CD4-positive, alpha-beta T cell (primary cell): ENCODE results near the gene LTBP4. TPM values are rescaled to one million over a fixed set of nuclear protein-coding genes. Genes with fewer than 3 reads are reported as not detected.

Experiments used
- ATAC-seq: fragments of 200-7000 bp; cut with Tn5 transposase; one replicate; pipeline ENCODE4 v1.10.0; 2022; ENCODE audit warnings: mild to moderate bottlenecking; ENCODE audit not compliant: poor library complexity
- CTCF ChIA-PET: fragments of 350-600 bp; sonication (Branson Sonifier 250); formaldehyde crosslinking; loops from one replicate; lab custom pipeline; 2021; ENCODE audit warnings: antibody characterized with exemption, inconsistent platforms; lab: Charles Lee
- POLR2A ChIA-PET: fragments of 350-600 bp; sonication (Branson Sonifier 250); formaldehyde crosslinking; loops from one replicate; lab custom pipeline; 2021; ENCODE audit warnings: antibody characterized with exemption, inconsistent platforms; lab: Charles Lee
- DNase-seq, 14 experiments: peaks; one replicate each; pipeline ENCODE4 v3.0.0-alpha.2; 2013 to 2020; ENCODE audit warnings: mixed read lengths in 2 of 14
- H3K27ac ChIP-seq, 2 donors: one replicate each; pipeline versions ENCODE4 v1.5.1 to v1.7.0; 2013; ENCODE audit warnings: low read length in 2 of 2, low read depth in 1 of 2, mild to moderate bottlenecking in 1 of 2
- H3K27me3 ChIP-seq, 2 experiments: 1 replicate in 1 of 2; 2 replicates in 1 of 2; pipeline versions ENCODE4 v1.6.1 to v1.7.0; 2013; ENCODE audit warnings: low read length in 2 of 2, control low read depth in 1 of 2, mild to moderate bottlenecking in 1 of 2, moderate library complexity in 1 of 2; ENCODE audit not compliant: insufficient read depth in 2 of 2, control insufficient read depth in 1 of 2
- H3K36me3 ChIP-seq: one replicate; pipeline ENCODE4 v1.6.1; 2013; ENCODE audit warnings: low read length, control low read depth; ENCODE audit not compliant: insufficient read depth
- H3K4me1 ChIP-seq: one replicate; pipeline ENCODE4 v1.6.1; 2013; ENCODE audit warnings: low read length, control low read depth; ENCODE audit not compliant: insufficient read depth
- H3K4me3 ChIP-seq: one replicate; pipeline ENCODE4 v1.5.1; 2013; ENCODE audit warnings: mild to moderate bottlenecking, low read length, moderate library complexity
- H3K9me3 ChIP-seq, 2 experiments: 1 replicate in 1 of 2; 2 replicates in 1 of 2; pipeline versions ENCODE4 v1.6.1 to v1.7.0; 2013; ENCODE audit warnings: low read length in 2 of 2, mild to moderate bottlenecking in 2 of 2, control low read depth in 1 of 2, moderate library complexity in 1 of 2; ENCODE audit not compliant: control insufficient read depth in 1 of 2, insufficient read depth in 1 of 2
- H3K27ac Mint-ChIP-seq: one replicate; pipeline ENCODE4 v1.8.0; 2020; ENCODE audit warnings: mixed read lengths
- H3K27me3 Mint-ChIP-seq: one replicate; pipeline ENCODE4 v1.8.0; 2021; ENCODE audit warnings: mixed read lengths
- H3K36me3 Mint-ChIP-seq: one replicate; pipeline ENCODE4 v1.8.0; 2021; ENCODE audit warnings: low read depth, mixed read lengths
- H3K4me1 Mint-ChIP-seq: one replicate; pipeline ENCODE4 v1.8.0; 2021; ENCODE audit warnings: low read depth, mixed read lengths
- H3K4me3 Mint-ChIP-seq: one replicate; pipeline ENCODE4 v1.8.0; 2020; ENCODE audit warnings: mild to moderate bottlenecking, mixed read lengths
- H3K9me3 Mint-ChIP-seq: one replicate; pipeline ENCODE4 v1.8.0; 2020; ENCODE audit warnings: mixed read lengths
- CTCF ChIP-seq: fragments of 200-600 bp; IDR thresholded peaks from one replicate; pipeline ENCODE4 v1.8.0; 2022; ENCODE audit warnings: antibody characterized with exemption, mild to moderate bottlenecking
- intact Hi-C, 2 experiments: fragments of 100-400 bp; cut with DNase I in 1 of 2; cut with micrococcal nuclease in 1 of 2; formaldehyde crosslinking; loops; one replicate each; pipeline versions ENCODE4 v1.15.1 to v1.9.0; 2023 to 2025; cut with DNase I, micrococcal nuclease
- total RNA-seq, 174 experiments: library from RNA in 2 of 174; stranded (reverse) in 2 of 174; gene quantifications; one replicate each; pipeline ENCODE4 v1.2.3 and lab custom pipeline; 2021 to 2026

Gene LTBP4
- total RNA-seq, 2 experiments from 2014 or later = 116 to 134 TPM

GRCh38 chr19:40659116-40659515, 57.9 kb downstream of the LTBP4 start:
- no peak for TF ChIP-seq CTCF
- Histone ChIP-seq H3K4me3 (no peak overlapping the region), H3K4me1 (peaks cover 15% of the 10 kb centered on the region), H3K36me3 (no peaks in the 10 kb centered on the region), H3K27ac (no peak overlapping the region), H3K27me3 (no peaks in the 10 kb centered on the region), H3K9me3 (no peaks in the 10 kb centered on the region)
- no peaks in the 10 kb centered on the region for H3K9me3 Mint-ChIP-seq
- ChIA-PET POLR2A (no interaction called here), CTCF (no interaction called here)
- DNase-seq (no peak), ATAC-seq (no peak)
- H3K4me3 Mint-ChIP-seq = no peak overlapping the region
- intact Hi-C loops = no loop called here
- H3K4me1 Mint-ChIP-seq = peaks cover 19% of the 10 kb centered on the region
- H3K27ac Mint-ChIP-seq = no peak overlapping the region
- no peaks in the 10 kb centered on the region for H3K27me3 Mint-ChIP-seq
- H3K36me3 Mint-ChIP-seq = no peaks in the 10 kb centered on the region

GRCh38 chr19:40659566-40659965, 58.4 kb downstream of the LTBP4 start:
- H3K4me3 ChIP-seq = no peak overlapping the region
- no peaks in the 10 kb centered on the region for H3K9me3 ChIP-seq
- DNase-seq (no peak), ATAC-seq (no peak)
- no peaks in the 10 kb centered on the region for H3K27me3 ChIP-seq
- Mint-ChIP-seq H3K9me3 (no peaks in the 10 kb centered on the region), H3K4me3 (no peak overlapping the region), H3K27me3 (no peaks in the 10 kb centered on the region), H3K27ac (no peak overlapping the region), H3K4me1 (peaks cover 19% of the 10 kb centered on the region), H3K36me3 (no peaks in the 10 kb centered on the region)
- H3K27ac ChIP-seq = no peak overlapping the region
- TF ChIP-seq CTCF = no peak
- no peaks in the 10 kb centered on the region for H3K36me3 ChIP-seq
- peaks cover 15% of the 10 kb centered on the region for H3K4me1 ChIP-seq
- ChIA-PET CTCF (no interaction called here), POLR2A (no interaction called here)
- intact Hi-C loops = no loop called here

- no peaks in the 10 kb centered on the region for H3K27me3 ChIP-seq
- no peaks in the 10 kb centered on the region for H3K9me3 ChIP-seq
- intact Hi-C loops = loop anchor here (1.0 to 10.0 kb wide), 12 partner anchors 29 to 647 kb away; partner anchors contain the start of genes COQ8B (in 1 of the 2), ITPKC (in 1 of the 2) and NUMBL (in 1 of the 2)
- Mint-ChIP-seq H3K9me3 (no peaks in the 10 kb centered on the region), H3K4me3 (no peak overlapping the region), H3K27me3 (no peaks in the 10 kb centered on the region), H3K27ac (no peak overlapping the region), H3K4me1 (peaks cover 19% of the 10 kb centered on the region), H3K36me3 (peaks cover 2% of the 10 kb centered on the region)
- peaks cover 15% of the 10 kb centered on the region for H3K4me1 ChIP-seq
- TF ChIP-seq CTCF = no peak
- DNase-seq (no peak), ATAC-seq (no peak)
- CTCF ChIA-PET = interaction anchor here (2.5 to 3.2 kb wide), 3 partner anchors 27 to 158 kb away, joined by 10 to 24 read pairs (median 24); no protein-coding TSS in a partner anchor
- POLR2A ChIA-PET = interaction anchor here (2.6 kb wide), 1 partner anchor 137 kb away, joined by 12 read pairs; the partner anchor contains the start of gene EGLN2
- H3K36me3 ChIP-seq = no peaks in the 10 kb centered on the region
- no peak overlapping the region for H3K27ac ChIP-seq
- H3K4me3 ChIP-seq = no peak overlapping the region
Measured at GRCh38 chr19:40661616-40662015, 60.4 kb downstream of the LTBP4 start.
